Activated CD4-positive, alpha-beta memory T cell treated with anti-CD3 and anti-CD28 coated beads for 36 hours (primary cell): ENCODE data around the gene SORCS1. TPM values are rescaled to one million over a fixed set of nuclear protein-coding genes. Genes with fewer than 3 reads are reported as not detected.

Source experiments
- CTCF ChIA-PET: fragments of 350-600 bp; sonication (Branson Sonifier 250); formaldehyde crosslinking; loops from one replicate; lab custom pipeline; 2021; ENCODE audit warnings: antibody characterized with exemption, inconsistent platforms; lab: Charles Lee
- POLR2A ChIA-PET: fragments of 350-600 bp; sonication (Branson Sonifier 250); formaldehyde crosslinking; loops from one replicate; lab custom pipeline; 2021; ENCODE audit warnings: antibody characterized with exemption; lab: Charles Lee
- DNase-seq: peaks from one replicate; pipeline ENCODE4 v3.0.0-alpha.2; 2020
- H3K27ac Mint-ChIP-seq: one replicate; pipeline ENCODE4 v1.8.0; 2021; ENCODE audit warnings: mixed read lengths
- H3K27me3 Mint-ChIP-seq: one replicate; pipeline ENCODE4 v1.8.0; 2021; ENCODE audit warnings: mixed read lengths
- H3K36me3 Mint-ChIP-seq: one replicate; pipeline ENCODE4 v1.8.0; 2021; ENCODE audit warnings: mixed read lengths
- H3K4me1 Mint-ChIP-seq: one replicate; pipeline ENCODE4 v1.8.0; 2021; ENCODE audit warnings: low read depth, mixed read lengths
- H3K4me3 Mint-ChIP-seq: one replicate; pipeline ENCODE4 v1.8.0; 2021; ENCODE audit warnings: mild to moderate bottlenecking, mixed read lengths
- H3K9me3 Mint-ChIP-seq: one replicate; pipeline ENCODE4 v1.8.0; 2021; ENCODE audit warnings: mixed read lengths
- intact Hi-C: fragments of 100-400 bp; cut with micrococcal nuclease; formaldehyde crosslinking; loops from one replicate; pipeline ENCODE4 v1.15.1; 2023
- total RNA-seq, 2 experiments: library from RNA; stranded (reverse); gene quantifications; one replicate each; pipeline ENCODE4 v1.2.3, GENCODE V29; 2021

The SORCS1 gene
- total RNA-seq, 2 experiments from 2014 or later: not detected

- intact Hi-C loops: no loop called here
- Mint-ChIP-seq H3K27me3 (no peaks in the 10 kb centered on the region), H3K9me3 (peaks cover 2% of the 10 kb centered on the region), H3K36me3 (no peaks in the 10 kb centered on the region), H3K4me1 (no peaks in the 10 kb centered on the region), H3K4me3 (no peak overlapping the region), H3K27ac (no peak overlapping the region)
- ChIA-PET POLR2A (no interaction called here), CTCF (no interaction called here)
- DNase-seq: no peak
These were observed 100.4 kb downstream of the SORCS1 start for GRCh38 chr10:107064075-107064474.

DNA sequence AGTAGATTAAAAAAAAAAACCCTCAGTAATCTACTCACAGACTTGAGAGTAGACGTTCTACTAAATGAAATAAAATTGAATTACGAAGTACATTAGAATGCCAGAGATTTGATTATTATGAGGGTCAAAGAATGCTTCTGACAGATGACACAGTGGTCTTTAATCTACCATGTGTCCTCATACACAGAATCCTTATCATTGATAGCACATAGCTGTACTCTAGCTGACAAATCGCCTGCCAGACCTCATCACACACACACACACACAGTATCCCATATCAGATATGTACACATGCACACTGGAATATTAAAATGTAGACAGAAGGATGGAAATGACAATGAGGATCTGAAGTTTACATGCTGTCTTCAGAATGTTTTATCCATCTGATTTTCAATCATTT, 104.6 kb downstream of the SORCS1 start:
- CTCF ChIA-PET: no interaction called here
- POLR2A ChIA-PET: no interaction called here

DNA sequence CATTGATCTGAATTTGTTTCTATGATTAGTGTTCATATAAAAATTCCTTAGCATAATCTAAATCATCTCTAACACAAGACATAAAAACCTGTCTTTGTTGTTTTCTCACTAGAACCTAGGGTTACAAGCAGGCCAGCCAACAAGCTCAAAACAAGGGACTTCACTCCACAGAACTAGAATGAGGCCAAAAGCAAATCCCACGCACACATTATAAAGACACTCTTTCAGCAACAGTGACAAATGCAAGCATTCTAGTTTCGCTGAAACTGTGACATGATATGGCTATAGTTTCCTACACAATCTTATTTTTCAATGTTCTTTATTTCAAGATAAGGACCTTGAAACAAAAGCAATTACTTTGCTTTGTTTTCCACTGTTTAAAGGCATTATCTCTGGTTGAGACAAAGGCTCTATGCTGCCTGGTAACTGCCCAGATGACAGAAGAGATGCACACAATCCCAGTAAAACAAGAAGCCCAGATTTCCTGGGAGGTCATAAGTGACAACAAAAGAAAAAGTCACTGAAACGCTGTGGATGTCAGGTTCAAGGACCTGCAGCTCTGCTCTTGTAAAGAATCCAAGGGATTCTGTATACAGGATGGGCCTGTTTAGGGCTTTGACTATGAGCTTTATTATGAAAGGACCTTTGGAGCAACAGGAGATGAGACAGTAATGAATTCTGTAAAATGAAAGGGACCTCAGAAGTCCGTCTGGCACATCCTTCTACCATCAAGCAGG, 105.3 kb downstream of the SORCS1 start:
- H3K9me3 Mint-ChIP-seq: peaks cover 8% of the 10 kb centered on the region
- no peaks in the 10 kb centered on the region for H3K4me1 Mint-ChIP-seq
- no peak overlapping the region for H3K4me3 Mint-ChIP-seq
- H3K27ac Mint-ChIP-seq: no peak overlapping the region
- POLR2A ChIA-PET: interaction anchor here (0.6 kb wide), 1 partner anchor 75 kb away, joined by 3 read pairs; no protein-coding TSS in a partner anchor
- CTCF ChIA-PET: no interaction called here
- DNase-seq: no peak
- intact Hi-C loops: no loop called here
- no peaks in the 10 kb centered on the region for H3K27me3 Mint-ChIP-seq
- no peaks in the 10 kb centered on the region for H3K36me3 Mint-ChIP-seq

More for the DNA sequence above, 104.6 kb downstream of the SORCS1 start:
- H3K4me3 Mint-ChIP-seq: no peak overlapping the region
- no peak overlapping the region for H3K27ac Mint-ChIP-seq
- intact Hi-C loops: no loop called here
- no peaks in the 10 kb centered on the region for H3K27me3 Mint-ChIP-seq
- peaks cover 8% of the 10 kb centered on the region for H3K9me3 Mint-ChIP-seq
- no peak for DNase-seq
- H3K4me1 Mint-ChIP-seq: no peaks in the 10 kb centered on the region
- no peaks in the 10 kb centered on the region for H3K36me3 Mint-ChIP-seq

- H3K9me3 Mint-ChIP-seq: peaks cover 8% of the 10 kb centered on the region
- CTCF ChIA-PET: no interaction called here
- H3K4me1 Mint-ChIP-seq: no peaks in the 10 kb centered on the region
- no peaks in the 10 kb centered on the region for H3K27me3 Mint-ChIP-seq
- H3K27ac Mint-ChIP-seq: no peak overlapping the region
- no peaks in the 10 kb centered on the region for H3K36me3 Mint-ChIP-seq
- H3K4me3 Mint-ChIP-seq: no peak overlapping the region
- intact Hi-C loops: no loop called here
- POLR2A ChIA-PET: no interaction called here
- DNase-seq: no peak
These were observed 106.2 kb downstream of the SORCS1 start for GRCh38 chr10:107058331-107058730.

DNA sequence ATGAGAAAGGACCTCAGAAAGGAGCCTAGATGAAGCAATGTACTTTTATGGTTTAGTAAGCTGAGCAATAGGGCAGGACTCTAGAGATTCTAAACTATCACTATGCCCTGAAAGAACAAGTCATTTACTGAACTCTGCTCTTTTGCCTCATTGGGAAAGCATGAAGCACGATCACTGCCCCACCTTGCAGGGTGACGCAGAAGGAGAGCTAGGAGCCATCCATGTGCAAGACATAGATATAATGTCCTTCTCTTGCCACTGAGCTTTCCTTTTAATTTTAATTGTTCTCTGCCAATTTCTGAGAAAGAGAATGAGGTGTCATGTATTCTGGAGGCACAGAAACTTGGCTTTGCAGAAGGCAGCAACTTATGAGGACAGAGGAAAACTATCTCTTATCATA, 108.3 kb downstream of the SORCS1 start:
- no peak overlapping the region for H3K27ac Mint-ChIP-seq
- CTCF ChIA-PET: no interaction called here
- no peaks in the 10 kb centered on the region for H3K27me3 Mint-ChIP-seq
- peaks cover 8% of the 10 kb centered on the region for H3K9me3 Mint-ChIP-seq
- H3K4me1 Mint-ChIP-seq: no peaks in the 10 kb centered on the region
- intact Hi-C loops: no loop called here
- POLR2A ChIA-PET: no interaction called here
- no peak overlapping the region for H3K4me3 Mint-ChIP-seq
- DNase-seq: no peak
- no peaks in the 10 kb centered on the region for H3K36me3 Mint-ChIP-seq

DNA sequence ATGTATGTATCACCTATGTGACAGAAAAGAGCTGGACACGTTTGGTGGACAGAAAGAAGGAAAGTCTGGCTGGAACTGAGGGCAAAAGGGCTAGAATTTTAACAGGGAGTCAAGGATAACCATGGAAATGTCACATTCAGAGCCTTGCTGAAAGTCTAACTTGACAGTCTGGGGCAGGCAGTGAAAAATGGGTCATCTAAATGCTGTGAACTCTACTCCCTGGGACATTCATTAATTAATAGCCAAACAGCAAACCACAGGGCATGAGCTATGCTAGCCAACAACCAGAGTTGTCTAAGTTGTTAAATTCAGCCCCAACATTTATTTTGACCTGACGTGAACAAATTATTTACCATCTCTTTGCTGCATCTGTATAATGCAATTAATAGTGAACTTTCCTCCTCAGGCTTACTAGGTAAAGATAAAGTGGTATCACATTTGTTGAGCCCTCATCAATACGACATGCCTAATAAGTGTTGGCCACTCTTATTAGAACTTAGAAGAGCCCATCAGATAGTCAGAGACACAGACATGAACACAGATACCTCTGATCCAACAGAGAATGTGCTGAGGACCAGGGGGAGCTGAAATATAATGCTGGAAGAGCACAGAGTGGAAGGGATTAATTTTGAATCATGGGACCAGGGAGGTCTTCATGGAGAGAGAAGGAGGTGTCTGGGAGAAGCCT, 109.9 kb downstream of the SORCS1 start:
- ChIA-PET CTCF (interaction anchor here (0.5 kb wide), 1 partner anchor 68 kb away, joined by 3 read pairs; no protein-coding TSS in a partner anchor), POLR2A (no interaction called here)
- no peak for DNase-seq
- intact Hi-C loops: no loop called here
- Mint-ChIP-seq H3K4me1 (no peaks in the 10 kb centered on the region), H3K4me3 (no peak overlapping the region), H3K27me3 (no peaks in the 10 kb centered on the region), H3K9me3 (peaks cover 8% of the 10 kb centered on the region), H3K27ac (no peak overlapping the region), H3K36me3 (no peaks in the 10 kb centered on the region)

DNA sequence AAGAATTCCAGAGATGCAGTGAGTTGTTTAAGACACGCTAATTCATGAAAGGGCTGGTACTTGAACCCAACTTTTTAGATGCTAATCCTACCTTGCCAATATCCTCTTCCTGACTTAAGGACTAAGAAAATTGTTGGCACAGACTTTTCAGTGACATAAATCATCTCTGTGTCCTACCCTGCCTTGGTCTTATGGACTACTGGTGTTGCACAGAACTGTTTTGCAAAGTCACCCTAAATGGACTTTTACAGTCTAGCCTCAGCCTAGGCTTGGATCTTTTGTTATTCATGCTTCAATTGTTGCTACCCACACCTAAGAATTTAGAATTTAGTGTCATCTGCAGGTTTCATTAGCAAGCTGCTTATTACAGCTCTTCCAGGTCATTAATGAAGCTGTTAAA, 112.7 kb downstream of the SORCS1 start:
- POLR2A ChIA-PET: no interaction called here
- Mint-ChIP-seq H3K27ac (no peak overlapping the region), H3K27me3 (no peaks in the 10 kb centered on the region), H3K9me3 (peaks cover 9% of the 10 kb centered on the region), H3K4me3 (no peak overlapping the region), H3K4me1 (no peaks in the 10 kb centered on the region), H3K36me3 (no peaks in the 10 kb centered on the region)
- intact Hi-C loops: no loop called here
- CTCF ChIA-PET: no interaction called here
- DNase-seq: no peak

GRCh38 chr10:107043461-107043860, 121.0 kb downstream of the SORCS1 start:
- ChIA-PET POLR2A (no interaction called here), CTCF (no interaction called here)
- no peaks in the 10 kb centered on the region for H3K4me1 Mint-ChIP-seq
- no peak overlapping the region for H3K4me3 Mint-ChIP-seq
- no peak for DNase-seq
- intact Hi-C loops: no loop called here
- peaks cover 17% of the 10 kb centered on the region for H3K9me3 Mint-ChIP-seq
- no peaks in the 10 kb centered on the region for H3K36me3 Mint-ChIP-seq
- H3K27ac Mint-ChIP-seq: no peak overlapping the region
- no peaks in the 10 kb centered on the region for H3K27me3 Mint-ChIP-seq

- no peaks in the 10 kb centered on the region for H3K27me3 Mint-ChIP-seq
- H3K9me3 Mint-ChIP-seq: peaks cover 7% of the 10 kb centered on the region
- ChIA-PET CTCF (no interaction called here), POLR2A (no interaction called here)
- no peak overlapping the region for H3K4me3 Mint-ChIP-seq
- H3K4me1 Mint-ChIP-seq: no peaks in the 10 kb centered on the region
- DNase-seq: no peak
- H3K27ac Mint-ChIP-seq: no peak overlapping the region
- intact Hi-C loops: no loop called here
- H3K36me3 Mint-ChIP-seq: no peaks in the 10 kb centered on the region
These were observed 127.0 kb downstream of the SORCS1 start for GRCh38 chr10:107037192-107038122.

DNA sequence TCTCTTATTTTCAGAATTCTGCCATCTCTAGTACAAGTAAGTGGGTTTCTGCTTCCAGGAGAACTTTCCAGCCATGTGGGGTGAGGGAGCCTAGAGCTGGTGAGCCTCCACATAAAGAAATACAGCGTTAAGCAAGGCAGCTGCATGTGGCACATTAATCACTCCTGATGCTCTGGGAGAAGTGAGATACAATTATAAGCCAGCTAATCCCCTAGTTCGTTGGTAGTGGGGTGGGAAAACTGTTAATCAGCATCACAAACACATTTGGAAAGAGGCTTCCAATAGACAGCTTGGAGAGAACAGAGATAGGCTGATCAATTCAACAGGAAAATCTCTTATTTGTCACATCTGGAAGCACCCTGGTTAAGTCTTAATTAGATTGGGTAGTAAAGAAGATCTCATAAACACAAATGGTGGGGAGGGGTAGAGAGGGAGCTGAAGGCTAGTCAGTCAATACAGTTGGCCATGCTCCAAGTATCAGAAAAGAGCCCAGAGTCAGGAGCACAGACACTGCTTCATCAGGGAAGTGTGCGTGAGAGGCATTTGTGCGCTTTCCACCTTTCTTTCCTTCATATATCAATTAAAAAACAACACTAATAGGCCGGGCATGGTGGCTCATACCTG, 130.6 kb downstream of the SORCS1 start:
- POLR2A ChIA-PET: no interaction called here

GRCh38 chr10:107032700-107033401, 131.7 kb downstream of the SORCS1 start:
- ChIA-PET CTCF (no interaction called here), POLR2A (no interaction called here)
- H3K27ac Mint-ChIP-seq: no peak overlapping the region
- no peaks in the 10 kb centered on the region for H3K27me3 Mint-ChIP-seq
- H3K36me3 Mint-ChIP-seq: no peaks in the 10 kb centered on the region
- H3K4me1 Mint-ChIP-seq: no peaks in the 10 kb centered on the region
- peaks cover 9% of the 10 kb centered on the region for H3K9me3 Mint-ChIP-seq
- no peak overlapping the region for H3K4me3 Mint-ChIP-seq
- intact Hi-C loops: no loop called here
- DNase-seq: no peak

More for the DNA sequence above, 130.6 kb downstream of the SORCS1 start:
- DNase-seq: no peak
- Mint-ChIP-seq H3K27ac (no peak overlapping the region), H3K36me3 (no peaks in the 10 kb centered on the region), H3K27me3 (no peaks in the 10 kb centered on the region), H3K9me3 (peaks cover 9% of the 10 kb centered on the region), H3K4me3 (no peak overlapping the region), H3K4me1 (no peaks in the 10 kb centered on the region)
- CTCF ChIA-PET: no interaction called here
- intact Hi-C loops: no loop called here
